HepG2 (cell line): ENCODE measurements around the gene HMBS. TPM values are rescaled to one million over a fixed set of nuclear protein-coding genes. Genes with fewer than 3 reads are reported as not detected.

Experiments
- ATAC-seq: fragments of 200-7000 bp; cut with Tn5 transposase; 3 replicates; pipeline ENCODE4 v1.9.1; 2020; ENCODE audit warnings: mild to moderate bottlenecking, moderate library complexity
- BruUV-seq: library from RNA; stranded (reverse); fragments of 400-500 nt; replicated peaks from 2 replicates; lab custom pipeline; 2021; lab: Mats Ljungman, UMichigan
- CTCF ChIA-PET: fragments of 300-600 bp; formaldehyde crosslinking; extraction: SDS; loops from one replicate; lab custom pipeline; 2021; ENCODE audit warnings: low total read pairs, inconsistent platforms, low intra/inter-chr PET ratio; lab: Yijun Ruan, JAX
- POLR2A ChIA-PET: fragments of 350-600 bp; sonication (Branson Sonifier 250); formaldehyde crosslinking; loops from one replicate; lab custom pipeline; 2020; ENCODE audit warnings: antibody characterized with exemption, inconsistent platforms; lab: Yijun Ruan, JAX
- DNase-seq: peaks from one replicate; pipeline ENCODE4 v3.0.0-alpha.2; 2015; ENCODE audit warnings: low spot score
- FAIRE-seq: peaks from 3 replicates; lab custom pipeline; 2011; peaks lifted over from hg19 to GRCh38; lab: Jason Lieb, UNC
- H2AFZ ChIP-seq: one replicate; pipeline ENCODE4 v1.6.1; 2011; ENCODE audit warnings: low read length, inconsistent platforms
- H3K27ac ChIP-seq: fragments of 300-600 bp; 3 replicates; pipeline ENCODE4 v1.8.0; 2011; ENCODE audit warnings: mixed run types, mild to moderate bottlenecking, mixed read lengths, low read length, inconsistent platforms; ENCODE audit not compliant: insufficient read depth; ENCODE audit errors: extremely low read length
- H3K27me3 ChIP-seq, 2 experiments: fragments of 200-600 bp in 1 of 2; 2 replicates in 1 of 2; 3 replicates in 1 of 2; pipeline versions ENCODE4 v1.6.0 to v1.8.0; 2011; ENCODE audit warnings: low read length in 2 of 2, mild to moderate bottlenecking in 2 of 2, moderate library complexity in 2 of 2, inconsistent platforms in 1 of 2; ENCODE audit not compliant: insufficient read depth in 2 of 2, control insufficient read depth in 1 of 2
- H3K36me3 ChIP-seq, 2 experiments: fragments of 200-600 bp in 1 of 2; replicated peaks in 1 of 2; 2 replicates in 1 of 2; 3 replicates in 1 of 2; pipeline versions ENCODE4 v1.5.1 to v1.8.0; 2011; ENCODE audit warnings: low read length in 2 of 2, inconsistent platforms in 1 of 2; ENCODE audit not compliant: insufficient read depth in 2 of 2, control insufficient read depth in 1 of 2
- H3K4me1 ChIP-seq: 2 replicates; pipeline ENCODE4 v1.5.1; 2012; ENCODE audit warnings: low read length, inconsistent platforms; ENCODE audit not compliant: insufficient read depth
- H3K4me2 ChIP-seq: 2 replicates; pipeline ENCODE4 v1.6.0; 2011; ENCODE audit warnings: low read depth, low read length, inconsistent platforms
- H3K4me3 ChIP-seq, 3 experiments: fragments of 200-600 bp in 1 of 3; sonication (generic), shearing (Covaris generic) in 1 of 3; replicated peaks in 1 of 3; 2 replicates each; pipeline ENCODE4 v1.5.1; 2011 to 2016; ENCODE audit warnings: low read length in 3 of 3, inconsistent platforms in 2 of 3, low read depth in 2 of 3, mild to moderate bottlenecking in 2 of 3, control low read depth in 1 of 3, mixed read lengths in 1 of 3; ENCODE audit not compliant: insufficient read depth in 1 of 3
- H3K79me2 ChIP-seq: one replicate; pipeline ENCODE4 v1.6.1; 2011; ENCODE audit warnings: low read length, inconsistent platforms; ENCODE audit not compliant: insufficient read depth
- H3K9ac ChIP-seq: 2 replicates; pipeline ENCODE4 v1.6.0; 2011; ENCODE audit warnings: mild to moderate bottlenecking, low read depth, low read length, inconsistent platforms; ENCODE audit not compliant: insufficient read depth
- H3K9me3 ChIP-seq: 2 replicates; pipeline ENCODE4 v1.5.1; 2012; ENCODE audit warnings: mild to moderate bottlenecking, low read length
- H4K20me1 ChIP-seq: 2 replicates; pipeline ENCODE4 v1.6.0; 2011; ENCODE audit warnings: inconsistent platforms, mild to moderate bottlenecking, low read length, moderate library complexity; ENCODE audit not compliant: insufficient read depth
- HMG20B ChIP-seq: conservative IDR thresholded peaks from 2 replicates; pipeline ENCODE4 v1.6.1; 2016; ENCODE audit warnings: missing genetic modification reagents, missing compliant biosample characterization
- MED1 ChIP-seq: sonication (generic); formaldehyde crosslinking; IDR thresholded peaks from 2 replicates; pipeline ENCODE4 v1.4.0; 2020; ENCODE audit warnings: missing genetic modification reagents
- MTERF4 ChIP-seq: sonication (generic); formaldehyde crosslinking; IDR thresholded peaks from 2 replicates; pipeline ENCODE4 v1.8.0; 2023; ENCODE audit warnings: mild to moderate bottlenecking, missing genetic modification reagents
- MXD1 ChIP-seq: sonication (generic); formaldehyde crosslinking; IDR thresholded peaks from 2 replicates; pipeline ENCODE4 v1.4.0; 2020; ENCODE audit warnings: mild to moderate bottlenecking, missing genetic modification reagents
- PHB2 ChIP-seq: fragments of 450-650 bp; IDR thresholded peaks from 2 replicates; pipeline ENCODE4 v1.6.1; 2018; ENCODE audit not compliant: partially characterized antibody
- POGK ChIP-seq: sonication (generic); formaldehyde crosslinking; conservative IDR thresholded peaks from 2 replicates; pipeline ENCODE4 v1.8.0; 2022; ENCODE audit warnings: mild to moderate bottlenecking, moderate library complexity, missing genetic modification reagents
- SALL2 ChIP-seq: sonication (generic); formaldehyde crosslinking; IDR thresholded peaks from 2 replicates; pipeline ENCODE4 v1.8.1; 2023; ENCODE audit warnings: mild to moderate bottlenecking, missing genetic modification reagents, inconsistent platforms
- TCF12 ChIP-seq, 2 experiments: fragments of 450-650 bp in 1 of 2; sonication (generic) in 1 of 2; formaldehyde crosslinking in 1 of 2; IDR thresholded peaks; 2 replicates each; pipeline versions ENCODE4 v1.6.1 to v1.8.0; 2017 to 2022; ENCODE audit warnings: antibody characterized with exemption in 1 of 2, mild to moderate bottlenecking in 1 of 2, missing genetic modification reagents in 1 of 2, moderate library complexity in 1 of 2
- ZNF274 ChIP-seq: sonication (generic); formaldehyde crosslinking; IDR thresholded peaks from 2 replicates; pipeline ENCODE4 v1.5.1; 2020; ENCODE audit warnings: mild to moderate bottlenecking, missing genetic modification reagents
- ZNF282 ChIP-seq: fragments of 450-650 bp; IDR thresholded peaks from 2 replicates; pipeline ENCODE4 v1.6.1; 2018; ENCODE audit not compliant: partially characterized antibody
- ZNF484 ChIP-seq: sonication (generic); formaldehyde crosslinking; IDR thresholded peaks from 2 replicates; pipeline ENCODE4 v1.5.1; 2020; ENCODE audit warnings: mild to moderate bottlenecking, low read depth, missing genetic modification reagents, borderline replicate concordance
- ZNF512B ChIP-seq: sonication (generic); formaldehyde crosslinking; IDR thresholded peaks from 2 replicates; pipeline ENCODE4 v1.5.1; 2020; ENCODE audit warnings: missing genetic modification reagents, mild to moderate bottlenecking, borderline replicate concordance
- ZNF546 ChIP-seq: sonication (generic); formaldehyde crosslinking; conservative IDR thresholded peaks from 2 replicates; pipeline ENCODE4 v1.8.1; 2023; ENCODE audit warnings: mild to moderate bottlenecking, missing genetic modification reagents
- ZNF841 ChIP-seq: sonication (generic); formaldehyde crosslinking; IDR thresholded peaks from 2 replicates; pipeline ENCODE4 v1.8.1; 2023; ENCODE audit warnings: missing genetic modification reagents, borderline replicate concordance
- ZSCAN12 ChIP-seq: sonication (generic); formaldehyde crosslinking; IDR thresholded peaks from 2 replicates; pipeline ENCODE4 v1.9.0; 2021; ENCODE audit warnings: mild to moderate bottlenecking, missing genetic modification reagents
- ZSCAN9 ChIP-seq: IDR thresholded peaks from 2 replicates; pipeline ENCODE4 v1.6.1; 2016; ENCODE audit warnings: borderline replicate concordance
- WGBS: methylation state at CpG from one replicate; pipeline ENCODE4 v1.1.6; 2017; ENCODE audit warnings: low lambda C conversion rate; 5-methylcytosine and 5-hydroxymethylcytosine counted together
- in situ Hi-C: cut with HindIII; loops from 2 replicates; pipeline ENCODE4 v1.10.0; 2017; ENCODE audit warnings: low pct_unique_long_range_greater_than_20kb; ENCODE audit not compliant: extremely low pct_ligation_motif_present
- intact Hi-C: fragments of 100-400 bp; cut with micrococcal nuclease; formaldehyde crosslinking; loops from one replicate; pipeline ENCODE4 v1.10.0; 2022; ENCODE audit not compliant: unreplicated experiment
- polyA plus RNA-seq, 8 experiments: library from polyadenylated mRNA; depleted of rRNA in 3 of 8; stranded (reverse) in 7 of 8; unstranded in 1 of 8; fragments of >200 nt; fragmentation: Illumina TruSeq in 4 of 8; extraction: Trizol in 4 of 8; gene quantifications; 2 replicates each; pipeline versions ENCODE4 v1.2.1 to v1.2.3, GENCODE V29; 2011 to 2016; ENCODE audit warnings: low read depth in 4 of 8, missing spikeins in 1 of 8, mixed read lengths in 1 of 8; ENCODE audit not compliant: insufficient read depth in 1 of 8
- total RNA-seq, 5 experiments: library from RNA; depleted of rRNA; stranded (reverse); fragments of >200 nt; fragmentation: Illumina TruSeq; extraction: Trizol; gene quantifications; 2 replicates each; pipeline ENCODE4 v1.2.3, GENCODE V29; 2016; ENCODE audit warnings: low read depth in 1 of 5

The HMBS gene
- total and polyA plus RNA-seq, 2 of the 13 experiments (the other 11 are each of a cell fraction or from before 2014, with no cell fraction given), result 9.4 to 46.9 TPM

GRCh38 chr11:119118227-119118626, 33.5 kb downstream of the HMBS start (continued):
- TF ChIP-seq ZNF512B (CRISPR knock-in tag), result no peak
- TF ChIP-seq MXD1 (CRISPR knock-in tag), result no peak
- no peak for TF ChIP-seq ZNF841 (CRISPR knock-in tag)
- TF ChIP-seq ZNF282, result no peak
- TF ChIP-seq SALL2 (CRISPR knock-in tag), result no peak
- TF ChIP-seq HMG20B (CRISPR knock-in tag), result no peak
- TF ChIP-seq ZNF546 (CRISPR knock-in tag), result no peak
- no peak for TF ChIP-seq ZSCAN9 (CRISPR knock-in tag)
- TF ChIP-seq, all 625 proteins: peak for 0

- peaks cover 6 to 8% of the 10 kb centered on the region in 2 experiments for H3K36me3 ChIP-seq
- no peaks in the 10 kb centered on the region; a peak in 1 of 5 replicates for H3K27me3 ChIP-seq
- ATAC-seq (no peak), FAIRE-seq (no peak), DNase-seq (no peak)
- in situ Hi-C loops (no loop called here), intact Hi-C loops (no loop called here)
- BruUV-seq, result no TSS peak
- CTCF ChIA-PET, result no interaction called here
- H4K20me1 ChIP-seq, result no peaks in the 10 kb centered on the region
- peaks cover 26% of the 10 kb centered on the region for H3K4me1 ChIP-seq
- POLR2A ChIA-PET, result interaction anchor here (1.3 to 3.0 kb wide), 2 partner anchors 12 to 24 kb away, joined by 3 to 28 read pairs; partner anchors contain the start of gene C2CD2L
- no peak overlapping the region for H3K27ac ChIP-seq
- no peak overlapping the region for H3K9ac ChIP-seq
- peaks cover 17% of the 10 kb centered on the region for H3K79me2 ChIP-seq
- no peak overlapping the region for H3K4me3 ChIP-seq
- no peak overlapping the region for H3K4me2 ChIP-seq
- no peaks in the 10 kb centered on the region for H3K9me3 ChIP-seq
- H2AFZ ChIP-seq, result no peak overlapping the region
- 94% methylated on average over 1 of the region's 1 CpG for WGBS
- TF ChIP-seq ZNF274 (CRISPR knock-in tag) (no peak), MED1 (no peak), SALL2 (CRISPR knock-in tag) (no peak), ZSCAN12 (no peak), PHB2 (no peak), MTERF4 (CRISPR knock-in tag) (no peak), POGK (CRISPR knock-in tag) (no peak), TCF12 (IDR thresholded peaks at IDR 0.05) (no peak), TCF12 (CRISPR knock-in tag; IDR thresholded peaks at IDR 0.05) (no peak), ZNF484 (CRISPR knock-in tag) (no peak), ZNF282 (no peak)
These were observed 34.3 kb downstream of the HMBS start for GRCh38 chr11:119118946-119119345.
